ENCODE data around the gene COL21A1. TPM values are rescaled to one million over a fixed set of nuclear protein-coding genes. Genes with fewer than 3 reads are reported as not detected.

The COL21A1 gene
- total and polyA plus RNA-seq, 2 of the 4 experiments (the other 2 are of a cell fraction), result 0.05 TPM; not detected in 1

DNA sequence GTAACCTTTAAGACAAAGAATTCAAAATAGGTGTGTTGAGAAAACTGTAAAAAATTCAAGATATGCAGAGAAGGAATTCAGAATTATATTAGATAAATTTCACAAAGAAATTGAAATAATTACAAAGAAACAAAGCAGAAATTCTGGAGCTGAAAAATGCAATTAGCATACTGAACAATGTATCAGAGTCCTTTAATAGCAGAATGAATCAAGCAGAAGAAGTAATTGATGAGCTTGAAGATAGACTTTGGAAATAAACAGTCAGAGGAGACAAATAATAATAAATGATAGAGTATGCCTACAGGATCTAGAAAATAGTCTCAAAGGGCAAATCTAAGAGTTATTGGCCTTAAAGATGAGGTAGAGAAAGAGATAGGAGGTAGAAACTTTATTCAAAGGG is 131.7 kb downstream of the COL21A1 start:
- no peak overlapping the region for H3K56ac ChIP-seq (ENCODE audit: extremely low read depth, insufficient read depth, low read length)
- no peak overlapping the region for H2BK120ac ChIP-seq (ENCODE audit: low read depth, low read length)
- no peak overlapping the region for H3K23ac ChIP-seq (ENCODE audit: low read depth, low read length)
- no peak overlapping the region for H4K5ac ChIP-seq (ENCODE audit: low read depth, low read length)
- H3K36me3 ChIP-seq (ENCODE audit: control insufficient read depth, insufficient read depth, low read length), result no peaks in the 10 kb centered on the region
- no peak overlapping the region for H2BK15ac ChIP-seq (ENCODE audit: low read depth, low read length)
- dilution Hi-C loops (cut with HindIII; ENCODE audit: low sequenced_read_pairs, unreplicated experiment), result no loop called here
- H2BK20ac ChIP-seq (ENCODE audit: low read depth, low read length), result no peak overlapping the region
- no peak overlapping the region for H3K4me3 ChIP-seq (ENCODE audit: insufficient read depth, low read depth, low read length)
- CTCF ChIA-PET, result no interaction called here
- no peak overlapping the region for H4K8ac ChIP-seq (ENCODE audit: low read depth in 2 of 2, low read length in 2 of 2)
- no peak overlapping the region for H2AFZ ChIP-seq (replicated peaks; ENCODE audit: low read length, poor library complexity)
- H4K20me1 ChIP-seq (ENCODE audit: insufficient read depth, low read length), result no peaks in the 10 kb centered on the region
- BruUV-seq (replicated peaks), result no TSS peak
- no peak overlapping the region for H2AK9ac ChIP-seq (replicated peaks; ENCODE audit: low read depth, low read length, poor library complexity)
- H3K14ac ChIP-seq (replicated peaks; ENCODE audit: low read depth, low read length), result no peak overlapping the region
- no peaks in the 10 kb centered on the region for H3K9me3 ChIP-seq (ENCODE audit: control insufficient read depth, insufficient read depth, low read length)
- H2AK5ac ChIP-seq (ENCODE audit: low read depth, low read length), result no peak overlapping the region
- no peak overlapping the region for H3K27ac ChIP-seq (ENCODE audit: insufficient read depth, low read length)
- POLR2A ChIA-PET (ENCODE audit: unreplicated experiment), result no interaction called here
- DNase-seq, result no peak
- no peak overlapping the region for H3K4me2 ChIP-seq (ENCODE audit: low read depth, low read length)
- no peaks in the 10 kb centered on the region for H3K79me1 ChIP-seq (ENCODE audit: low read depth in 1 of 2, low read length in 2 of 2)
- no peak for ATAC-seq (ENCODE audit: low read depth)
- no peaks in the 10 kb centered on the region for H3K9me1 ChIP-seq (ENCODE audit: insufficient read depth, low read length)
- H4K91ac ChIP-seq (ENCODE audit: insufficient read depth, low read depth, low read length), result no peak overlapping the region
- no peak overlapping the region for H3K4ac ChIP-seq (ENCODE audit: low read depth, low read length)
- in situ Hi-C loops (cut with MboI; ENCODE audit: low sequenced_read_pairs), result no loop called here
- no peak for TF ChIP-seq CHD1 (IDR thresholded peaks at IDR 0.05; ENCODE audit: low read depth, low read length)
- TF ChIP-seq, protein P1, sequence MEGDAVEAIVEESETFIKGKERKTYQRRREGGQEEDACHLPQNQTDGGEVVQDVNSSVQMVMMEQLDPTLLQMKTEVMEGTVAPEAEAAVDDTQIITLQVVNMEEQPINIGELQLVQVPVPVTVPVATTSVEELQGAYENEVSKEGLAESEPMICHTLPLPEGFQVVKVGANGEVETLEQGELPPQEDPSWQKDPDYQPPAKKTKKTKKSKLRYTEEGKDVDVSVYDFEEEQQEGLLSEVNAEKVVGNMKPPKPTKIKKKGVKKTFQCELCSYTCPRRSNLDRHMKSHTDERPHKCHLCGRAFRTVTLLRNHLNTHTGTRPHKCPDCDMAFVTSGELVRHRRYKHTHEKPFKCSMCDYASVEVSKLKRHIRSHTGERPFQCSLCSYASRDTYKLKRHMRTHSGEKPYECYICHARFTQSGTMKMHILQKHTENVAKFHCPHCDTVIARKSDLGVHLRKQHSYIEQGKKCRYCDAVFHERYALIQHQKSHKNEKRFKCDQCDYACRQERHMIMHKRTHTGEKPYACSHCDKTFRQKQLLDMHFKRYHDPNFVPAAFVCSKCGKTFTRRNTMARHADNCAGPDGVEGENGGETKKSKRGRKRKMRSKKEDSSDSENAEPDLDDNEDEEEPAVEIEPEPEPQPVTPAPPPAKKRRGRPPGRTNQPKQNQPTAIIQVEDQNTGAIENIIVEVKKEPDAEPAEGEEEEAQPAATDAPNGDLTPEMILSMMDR (conservative IDR thresholded peaks at IDR 0.05; ENCODE audit: low read depth, low read length), result no peak
- no peak for TF ChIP-seq SMC3 (IDR thresholded peaks at IDR 0.05; ENCODE audit: low read depth, low read length)
- no peak for TF ChIP-seq POLR2A (IDR thresholded peaks at IDR 0.05; ENCODE audit: low read depth, low read length)
- TF ChIP-seq RAD21 (IDR thresholded peaks at IDR 0.05; ENCODE audit: low read length), result no peak
- no peak for TF ChIP-seq MXI1 (IDR thresholded peaks at IDR 0.05; ENCODE audit: borderline replicate concordance, low read depth, low read length)
- TF ChIP-seq, protein P2, sequence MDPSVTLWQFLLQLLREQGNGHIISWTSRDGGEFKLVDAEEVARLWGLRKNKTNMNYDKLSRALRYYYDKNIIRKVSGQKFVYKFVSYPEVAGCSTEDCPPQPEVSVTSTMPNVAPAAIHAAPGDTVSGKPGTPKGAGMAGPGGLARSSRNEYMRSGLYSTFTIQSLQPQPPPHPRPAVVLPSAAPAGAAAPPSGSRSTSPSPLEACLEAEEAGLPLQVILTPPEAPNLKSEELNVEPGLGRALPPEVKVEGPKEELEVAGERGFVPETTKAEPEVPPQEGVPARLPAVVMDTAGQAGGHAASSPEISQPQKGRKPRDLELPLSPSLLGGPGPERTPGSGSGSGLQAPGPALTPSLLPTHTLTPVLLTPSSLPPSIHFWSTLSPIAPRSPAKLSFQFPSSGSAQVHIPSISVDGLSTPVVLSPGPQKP (IDR thresholded peaks at IDR 0.05; ENCODE audit: borderline replicate concordance, low read depth, low read length), result no peak
- no peak for TF ChIP-seq MAZ (IDR thresholded peaks at IDR 0.05; ENCODE audit: borderline replicate concordance, low read depth, low read length)
- no peak for TF ChIP-seq RFX5 (IDR thresholded peaks at IDR 0.05; ENCODE audit: low read depth, low read length)
- intact Hi-C loops (cut with micrococcal nuclease), result no loop called here
- H2BK5ac ChIP-seq (ENCODE audit: low read depth, low read length, poor library complexity, severe bottlenecking), result no peak overlapping the region
- H3K27me3 ChIP-seq (ENCODE audit: control insufficient read depth, insufficient read depth, low read length), result no peaks in the 10 kb centered on the region
- no peak overlapping the region for H3K18ac ChIP-seq (ENCODE audit: low read depth, low read length)
- H3K9ac ChIP-seq (ENCODE audit: low read depth, low read length), result no peak overlapping the region
- H3K4me1 ChIP-seq (ENCODE audit: control insufficient read depth, insufficient read depth, low read length), result no peaks in the 10 kb centered on the region

Data from IMR-90 (cell line).